Osteocyte (in vitro differentiated cells): ENCODE data around the gene ZNF185. TPM values are rescaled to one million over a fixed set of nuclear protein-coding genes. Genes with fewer than 3 reads are reported as not detected.

Experiments used
- DNase-seq: peaks from one replicate; pipeline ENCODE4 v3.0.0; 2021; ENCODE audit warnings: mixed read lengths; ENCODE audit not compliant: unreplicated experiment; ENCODE audit errors: extremely low spot score
- H3K27ac Mint-ChIP-seq: one replicate; pipeline ENCODE4 v1.8.0; 2021; ENCODE audit warnings: mild to moderate bottlenecking, mixed read lengths; ENCODE audit not compliant: unreplicated experiment
- H3K27me3 Mint-ChIP-seq: one replicate; pipeline ENCODE4 v1.8.0; 2021; ENCODE audit warnings: mixed read lengths; ENCODE audit not compliant: unreplicated experiment
- H3K36me3 Mint-ChIP-seq: one replicate; pipeline ENCODE4 v1.8.0; 2021; ENCODE audit warnings: mixed read lengths; ENCODE audit not compliant: unreplicated experiment
- H3K4me1 Mint-ChIP-seq: one replicate; pipeline ENCODE4 v1.8.0; 2021; ENCODE audit warnings: mixed read lengths; ENCODE audit not compliant: unreplicated experiment
- H3K4me3 Mint-ChIP-seq: one replicate; pipeline ENCODE4 v1.8.0; 2021; ENCODE audit warnings: mild to moderate bottlenecking, moderate library complexity, mixed read lengths; ENCODE audit not compliant: unreplicated experiment
- H3K9me3 Mint-ChIP-seq: one replicate; pipeline ENCODE4 v1.8.0; 2021; ENCODE audit warnings: mixed read lengths; ENCODE audit not compliant: unreplicated experiment
- total RNA-seq: library from RNA; stranded (reverse); gene quantifications from 2 replicates; pipeline ENCODE4 v1.2.1, GENCODE V29; 2021
- TF ChIP-seq, protein P1 (sequence below): fragments of 200-600 bp; sonication (generic); IDR thresholded peaks from 2 replicates; pipeline ENCODE4 v1.5.0; 2021; ENCODE audit warnings: antibody characterized with exemption, mild to moderate bottlenecking, moderate library complexity

ZNF185 gene
- total RNA-seq, 1 donor from 2014 or later, result 8.0 TPM

DNA sequence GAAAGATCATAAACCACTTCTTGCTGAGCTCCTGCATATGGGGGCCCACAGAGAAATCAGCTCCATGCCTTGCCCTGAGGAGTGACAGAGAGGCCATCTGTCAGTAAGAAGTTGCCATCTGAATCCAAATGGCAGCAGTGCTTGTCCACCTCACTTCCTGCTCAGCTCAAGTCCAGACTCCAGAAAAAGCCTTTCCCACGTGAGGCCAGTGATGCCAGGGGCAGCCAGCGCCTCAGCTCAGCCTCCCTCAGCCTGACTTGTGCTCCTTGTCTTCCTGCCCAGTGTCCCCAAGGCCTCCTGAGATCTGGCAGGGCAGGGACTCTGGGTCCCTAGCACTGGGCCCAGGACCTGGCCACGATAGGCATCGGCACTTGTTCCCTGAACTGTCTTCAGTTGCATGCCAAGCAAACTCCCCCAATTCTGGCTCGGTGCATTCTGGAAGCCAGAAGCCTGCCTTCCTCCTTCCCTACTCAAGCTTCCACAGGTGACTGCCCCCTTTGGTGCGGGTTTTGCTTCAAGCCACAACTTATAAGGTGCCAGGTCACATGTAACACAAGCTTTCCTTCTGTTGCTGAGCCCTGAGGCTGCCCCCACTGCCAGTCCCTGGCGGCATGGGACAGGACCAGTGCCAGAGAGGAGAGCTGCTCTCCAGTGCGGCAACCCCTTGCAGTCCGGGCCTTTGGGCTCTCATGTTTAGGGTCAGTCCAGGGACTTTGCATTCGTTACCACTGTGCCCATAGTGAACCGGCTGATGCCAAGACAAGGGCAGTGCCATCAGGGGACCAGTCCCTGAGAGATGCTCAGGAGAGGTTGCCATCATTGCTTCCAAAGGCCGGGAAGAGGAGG, 2.2 kb downstream of the ZNF185 start:
- no peak overlapping the region for H3K27ac Mint-ChIP-seq
- H3K9me3 Mint-ChIP-seq, result no peaks in the 10 kb centered on the region
- no peaks in the 10 kb centered on the region for H3K36me3 Mint-ChIP-seq
- H3K4me3 Mint-ChIP-seq, result no peak overlapping the region
- no peak for DNase-seq
- TF ChIP-seq, protein P1, sequence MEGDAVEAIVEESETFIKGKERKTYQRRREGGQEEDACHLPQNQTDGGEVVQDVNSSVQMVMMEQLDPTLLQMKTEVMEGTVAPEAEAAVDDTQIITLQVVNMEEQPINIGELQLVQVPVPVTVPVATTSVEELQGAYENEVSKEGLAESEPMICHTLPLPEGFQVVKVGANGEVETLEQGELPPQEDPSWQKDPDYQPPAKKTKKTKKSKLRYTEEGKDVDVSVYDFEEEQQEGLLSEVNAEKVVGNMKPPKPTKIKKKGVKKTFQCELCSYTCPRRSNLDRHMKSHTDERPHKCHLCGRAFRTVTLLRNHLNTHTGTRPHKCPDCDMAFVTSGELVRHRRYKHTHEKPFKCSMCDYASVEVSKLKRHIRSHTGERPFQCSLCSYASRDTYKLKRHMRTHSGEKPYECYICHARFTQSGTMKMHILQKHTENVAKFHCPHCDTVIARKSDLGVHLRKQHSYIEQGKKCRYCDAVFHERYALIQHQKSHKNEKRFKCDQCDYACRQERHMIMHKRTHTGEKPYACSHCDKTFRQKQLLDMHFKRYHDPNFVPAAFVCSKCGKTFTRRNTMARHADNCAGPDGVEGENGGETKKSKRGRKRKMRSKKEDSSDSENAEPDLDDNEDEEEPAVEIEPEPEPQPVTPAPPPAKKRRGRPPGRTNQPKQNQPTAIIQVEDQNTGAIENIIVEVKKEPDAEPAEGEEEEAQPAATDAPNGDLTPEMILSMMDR, result no peak
- H3K4me1 Mint-ChIP-seq, result peaks cover 15% of the 10 kb centered on the region
- no peaks in the 10 kb centered on the region for H3K27me3 Mint-ChIP-seq

DNA sequence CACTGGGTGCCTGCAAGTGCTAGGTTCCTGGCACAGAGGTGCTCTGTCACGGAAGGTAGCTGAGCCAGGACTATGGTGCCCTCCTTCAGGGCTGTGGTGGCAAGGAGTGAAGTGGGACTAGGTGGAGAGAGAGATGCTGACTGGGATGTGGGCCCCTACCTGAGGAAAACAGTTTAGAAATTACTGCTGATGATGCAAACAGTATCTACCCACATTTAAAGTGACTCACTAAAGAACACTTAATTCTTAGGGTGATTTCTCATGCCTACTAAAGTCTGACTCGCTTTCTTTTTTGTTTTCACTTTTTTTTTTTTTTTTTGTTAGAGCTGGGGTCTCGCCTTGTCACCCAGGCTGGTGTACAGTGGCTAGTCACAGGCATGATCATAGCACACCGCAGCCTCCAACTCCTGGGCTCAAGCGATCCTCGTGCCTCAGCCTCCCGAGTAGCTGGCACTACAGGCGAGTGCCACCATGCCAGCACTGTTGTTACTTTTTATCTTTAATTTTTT, 3.1 kb downstream of the ZNF185 start:
- no peak overlapping the region for H3K27ac Mint-ChIP-seq
- no peaks in the 10 kb centered on the region for H3K36me3 Mint-ChIP-seq
- H3K4me1 Mint-ChIP-seq, result peaks cover 15% of the 10 kb centered on the region
- DNase-seq, result no peak
- no peak overlapping the region for H3K4me3 Mint-ChIP-seq
- H3K27me3 Mint-ChIP-seq, result no peaks in the 10 kb centered on the region
- TF ChIP-seq, protein P1, result no peak
- H3K9me3 Mint-ChIP-seq, result no peaks in the 10 kb centered on the region

DNA sequence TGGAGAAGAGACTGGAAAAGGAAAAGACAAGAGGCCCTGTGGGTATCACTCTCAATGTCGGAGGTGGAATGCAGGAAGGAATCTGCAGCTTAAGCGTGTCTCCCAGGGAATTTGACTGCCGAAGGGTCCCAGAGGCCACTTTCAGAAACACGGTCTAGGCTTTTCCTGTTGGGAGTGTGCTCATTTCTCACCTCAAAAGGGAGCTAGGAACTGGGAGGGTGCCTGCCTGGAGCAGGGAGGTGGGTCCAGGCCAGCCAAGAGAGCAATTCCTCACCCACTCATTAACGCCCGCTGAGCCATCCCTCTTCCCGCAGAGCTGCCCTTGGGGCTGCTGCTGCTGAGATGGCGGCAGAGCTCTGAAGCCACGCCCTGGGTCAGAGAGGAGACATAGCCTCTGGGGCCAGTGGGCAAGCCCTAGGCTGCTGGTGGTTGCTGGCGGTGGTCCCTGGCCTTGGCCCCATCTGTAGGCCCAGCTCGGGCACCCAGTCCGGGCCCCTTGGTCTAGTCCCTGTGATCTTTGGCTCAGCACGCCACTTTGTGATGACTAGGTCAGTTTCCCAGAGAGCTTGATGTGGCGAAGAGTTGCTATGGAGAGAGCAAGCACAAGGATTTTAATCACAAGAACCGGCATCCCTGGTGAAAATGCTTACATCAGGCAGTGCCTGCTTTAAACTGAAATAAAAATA, 4.1 kb downstream of the ZNF185 start:
- no peaks in the 10 kb centered on the region for H3K9me3 Mint-ChIP-seq
- H3K27me3 Mint-ChIP-seq, result no peaks in the 10 kb centered on the region
- TF ChIP-seq, protein P1, result no peak
- no peak for DNase-seq
- peaks cover 15% of the 10 kb centered on the region for H3K4me1 Mint-ChIP-seq
- no peak overlapping the region for H3K4me3 Mint-ChIP-seq
- no peaks in the 10 kb centered on the region for H3K36me3 Mint-ChIP-seq
- H3K27ac Mint-ChIP-seq, result peak overlapping the region; percentile 5

DNA sequence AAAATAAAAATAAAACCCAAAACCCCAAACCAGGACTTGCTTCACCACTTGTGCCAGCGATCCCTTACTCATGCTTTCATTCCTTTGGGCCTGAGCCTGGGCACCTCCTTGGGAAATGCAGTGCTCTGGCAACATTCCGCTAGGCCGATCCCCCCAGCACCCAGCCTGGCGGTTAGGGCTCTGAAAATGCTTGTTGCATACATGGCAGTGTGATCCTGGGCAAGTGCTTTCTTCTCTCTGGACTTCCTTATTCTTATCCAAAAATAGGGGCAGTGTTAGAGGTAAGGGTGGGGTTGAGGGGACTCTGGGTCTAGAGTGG, 4.6 kb downstream of the ZNF185 start:
- H3K4me1 Mint-ChIP-seq, result peaks cover 15% of the 10 kb centered on the region
- TF ChIP-seq, protein P1, result no peak
- no peaks in the 10 kb centered on the region for H3K27me3 Mint-ChIP-seq
- H3K9me3 Mint-ChIP-seq, result no peaks in the 10 kb centered on the region
- no peak overlapping the region for H3K27ac Mint-ChIP-seq
- no peaks in the 10 kb centered on the region for H3K36me3 Mint-ChIP-seq
- no peak for DNase-seq
- no peak overlapping the region for H3K4me3 Mint-ChIP-seq

DNA sequence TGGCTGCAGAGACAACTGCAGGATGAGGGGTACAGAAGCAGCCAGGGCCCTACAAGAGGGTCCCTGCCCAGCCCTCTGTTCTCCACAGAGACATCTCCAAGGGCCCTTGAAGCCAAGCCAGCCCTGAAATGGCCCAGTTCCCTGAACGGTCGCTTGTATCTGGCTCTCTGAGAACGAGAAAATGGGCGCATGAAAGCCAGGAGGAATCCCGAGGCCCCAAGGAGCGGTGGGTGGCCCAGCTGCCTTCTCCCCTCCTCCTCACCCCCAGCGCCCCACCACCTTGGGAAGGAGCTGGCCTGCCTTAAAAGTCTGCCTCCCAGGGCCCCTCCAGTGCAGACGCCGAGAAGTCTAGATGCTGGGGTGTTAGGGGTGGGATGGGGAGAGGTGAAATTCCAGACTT, 5.7 kb downstream of the ZNF185 start:
- Mint-ChIP-seq H3K4me3 (no peak overlapping the region), H3K9me3 (no peaks in the 10 kb centered on the region), H3K4me1 (peaks cover 15% of the 10 kb centered on the region), H3K36me3 (no peaks in the 10 kb centered on the region), H3K27ac (no peak overlapping the region), H3K27me3 (no peaks in the 10 kb centered on the region)
- TF ChIP-seq, protein P1, result no peak
- DNase-seq, result no peak
